ENCODE results near the gene NDUFA13.

DNA sequence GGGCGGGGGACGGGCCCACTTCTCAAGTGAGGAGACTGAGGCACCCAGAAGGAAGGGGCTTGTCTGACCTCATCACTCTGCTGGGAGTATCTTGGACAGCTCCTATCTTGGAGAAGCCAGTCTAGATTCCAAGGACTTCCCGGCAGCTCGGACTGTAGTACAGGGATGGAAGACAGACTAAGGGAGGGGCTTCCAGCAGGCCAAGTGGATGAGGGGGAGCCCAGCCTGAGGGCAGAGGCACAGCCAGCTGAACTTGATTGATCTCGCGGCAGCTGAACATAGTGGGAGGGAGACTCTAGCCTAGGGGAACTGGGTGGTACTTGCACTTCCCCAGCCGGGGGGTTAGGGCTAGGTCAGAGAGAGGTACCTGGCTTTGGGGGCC, 22.8 kb downstream of the NDUFA13 start:
- no peak for TF ChIP-seq EP300 (IDR thresholded peaks at IDR 0.05)
- TF ChIP-seq POLR2A (IDR thresholded peaks at IDR 0.05): no peak

Data from gastroesophageal sphincter (tissue), 2 donors.